Measurements from ENCODE around the gene ESF1.

ESF1 gene

DNA sequence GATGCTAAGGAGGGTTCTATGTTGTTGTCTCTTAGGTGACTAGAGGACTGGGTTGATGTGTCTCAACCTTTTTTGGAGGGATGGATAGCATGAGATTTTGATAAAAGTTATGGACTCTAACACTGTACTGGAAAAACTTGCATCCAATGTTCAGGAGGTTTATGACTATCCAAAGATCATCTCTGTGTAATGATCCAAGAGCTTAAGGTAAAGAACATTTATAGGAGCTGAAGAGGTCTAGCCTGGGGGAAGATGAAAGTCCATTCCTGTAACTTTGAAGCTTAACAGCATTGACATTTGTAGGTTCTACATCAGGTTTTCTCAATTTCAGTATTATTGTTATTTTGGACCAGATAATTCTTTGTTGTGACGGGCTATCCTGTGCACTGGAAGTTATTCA, 48.9 kb downstream of the ESF1 start:
- TF ChIP-seq, protein P1, sequence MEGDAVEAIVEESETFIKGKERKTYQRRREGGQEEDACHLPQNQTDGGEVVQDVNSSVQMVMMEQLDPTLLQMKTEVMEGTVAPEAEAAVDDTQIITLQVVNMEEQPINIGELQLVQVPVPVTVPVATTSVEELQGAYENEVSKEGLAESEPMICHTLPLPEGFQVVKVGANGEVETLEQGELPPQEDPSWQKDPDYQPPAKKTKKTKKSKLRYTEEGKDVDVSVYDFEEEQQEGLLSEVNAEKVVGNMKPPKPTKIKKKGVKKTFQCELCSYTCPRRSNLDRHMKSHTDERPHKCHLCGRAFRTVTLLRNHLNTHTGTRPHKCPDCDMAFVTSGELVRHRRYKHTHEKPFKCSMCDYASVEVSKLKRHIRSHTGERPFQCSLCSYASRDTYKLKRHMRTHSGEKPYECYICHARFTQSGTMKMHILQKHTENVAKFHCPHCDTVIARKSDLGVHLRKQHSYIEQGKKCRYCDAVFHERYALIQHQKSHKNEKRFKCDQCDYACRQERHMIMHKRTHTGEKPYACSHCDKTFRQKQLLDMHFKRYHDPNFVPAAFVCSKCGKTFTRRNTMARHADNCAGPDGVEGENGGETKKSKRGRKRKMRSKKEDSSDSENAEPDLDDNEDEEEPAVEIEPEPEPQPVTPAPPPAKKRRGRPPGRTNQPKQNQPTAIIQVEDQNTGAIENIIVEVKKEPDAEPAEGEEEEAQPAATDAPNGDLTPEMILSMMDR (IDR thresholded peaks at IDR 0.05; ENCODE audit: low read depth, low read length), result no peak
- H3K4me3 ChIP-seq (replicated peaks in 1 of 2; ENCODE audit: low read depth in 2 of 2, low read length in 2 of 2), result no peak overlapping the region
- DNase-seq (ENCODE audit: low read depth in 2 of 2), result no peak

DNA sequence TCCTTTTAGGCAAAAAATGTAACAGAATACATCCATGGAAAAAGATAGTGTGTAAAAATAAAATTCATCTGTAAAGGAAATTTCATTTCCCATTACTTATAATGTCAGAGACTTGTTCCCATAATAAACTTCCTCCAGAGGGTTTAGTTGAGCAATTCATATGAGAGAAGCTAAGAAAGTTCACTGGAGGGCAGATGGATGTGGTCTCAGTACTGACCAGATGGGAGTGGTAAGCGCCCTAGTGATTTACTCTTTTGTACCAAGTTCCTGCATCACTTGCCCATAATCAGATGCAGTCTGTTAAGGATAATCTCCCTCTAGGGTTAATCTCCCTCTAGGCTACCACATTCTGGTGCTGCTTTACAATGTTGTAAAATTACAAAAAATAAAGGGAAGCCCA, 61.7 kb downstream of the ESF1 start:
- peak in 1 of 2 donors; percentile 20 for DNase-seq (ENCODE audit: low read depth in 2 of 2)
- TF ChIP-seq, protein P1 (IDR thresholded peaks at IDR 0.05; ENCODE audit: low read depth, low read length), result no peak
- H3K4me3 ChIP-seq (replicated peaks in 1 of 2; ENCODE audit: low read depth in 2 of 2, low read length in 2 of 2), result no peak overlapping the region

DNA sequence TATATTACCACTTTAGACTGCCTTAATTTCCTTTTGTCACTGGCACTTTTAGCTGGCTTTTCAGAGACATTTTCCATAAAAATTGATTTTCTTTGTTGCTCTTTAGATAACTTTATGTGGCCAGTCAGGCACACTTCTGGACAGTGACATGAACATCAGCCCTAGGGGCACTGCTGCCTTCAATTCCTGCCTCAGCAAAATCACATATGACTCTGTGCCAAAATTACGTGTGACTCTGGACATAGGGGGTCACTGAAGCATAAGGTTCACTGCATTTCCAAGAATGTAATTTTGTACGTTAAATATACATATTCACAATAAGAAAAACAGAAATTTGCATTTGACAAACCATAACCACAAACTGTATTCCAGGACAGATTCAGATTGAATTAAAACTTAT, 66.5 kb downstream of the ESF1 start:
- no peak for DNase-seq (ENCODE audit: low read depth in 2 of 2)
- no peak overlapping the region for H3K4me3 ChIP-seq (replicated peaks in 1 of 2; ENCODE audit: low read depth in 2 of 2, low read length in 2 of 2)
- TF ChIP-seq, protein P1 (IDR thresholded peaks at IDR 0.05; ENCODE audit: low read depth, low read length), result no peak

DNA sequence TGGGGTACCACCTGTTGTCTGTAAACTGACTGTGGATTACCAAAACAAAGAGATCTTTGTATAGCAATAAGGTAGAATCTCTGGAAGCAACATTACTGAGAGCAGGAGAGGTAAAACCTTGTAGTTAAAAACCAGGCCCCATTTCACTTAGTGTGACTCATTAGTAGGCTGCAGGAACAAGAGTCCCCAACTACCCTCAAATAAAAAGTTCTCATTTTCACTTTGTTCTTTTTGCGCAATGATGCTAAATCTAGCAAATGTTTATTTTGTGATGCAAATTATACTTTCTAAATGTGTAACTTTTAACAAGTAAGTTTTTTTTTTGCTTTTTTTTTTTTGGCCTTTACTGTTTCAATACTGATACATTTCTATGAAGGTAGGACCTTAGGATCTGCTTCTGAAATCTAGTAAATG, 67.1 kb downstream of the ESF1 start:
- TF ChIP-seq, protein P1 (IDR thresholded peaks at IDR 0.05; ENCODE audit: low read depth, low read length), result no peak
- no peak overlapping the region for H3K4me3 ChIP-seq (replicated peaks in 1 of 2; ENCODE audit: low read depth in 2 of 2, low read length in 2 of 2)

DNA sequence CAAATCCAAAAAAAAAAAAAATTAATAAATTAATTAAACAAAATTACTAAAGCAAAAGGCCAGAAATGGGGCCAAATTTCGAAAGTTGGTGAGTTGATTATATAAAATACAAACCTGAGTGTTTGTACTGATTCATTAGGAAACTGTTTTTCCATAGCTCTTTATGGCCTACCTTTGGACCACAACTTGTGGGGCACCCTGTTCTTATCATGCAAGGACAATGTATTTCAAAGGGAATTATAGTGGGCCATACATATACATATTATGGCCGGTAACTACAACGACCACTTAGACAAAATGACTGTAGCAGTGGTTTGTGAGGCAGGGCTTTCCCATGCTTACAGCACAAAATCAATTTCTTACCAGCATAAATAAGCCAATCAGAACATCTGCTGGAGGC, 69.5 kb downstream of the ESF1 start:
- TF ChIP-seq, protein P1 (IDR thresholded peaks at IDR 0.05; ENCODE audit: low read depth, low read length), result no peak
- DNase-seq (ENCODE audit: low read depth in 2 of 2), result no peak
- no peak overlapping the region for H3K4me3 ChIP-seq (replicated peaks in 1 of 2; ENCODE audit: low read depth in 2 of 2, low read length in 2 of 2)

More for the DNA sequence above, 67.1 kb downstream of the ESF1 start:
- DNase-seq (ENCODE audit: low read depth in 2 of 2), result no peak

DNA sequence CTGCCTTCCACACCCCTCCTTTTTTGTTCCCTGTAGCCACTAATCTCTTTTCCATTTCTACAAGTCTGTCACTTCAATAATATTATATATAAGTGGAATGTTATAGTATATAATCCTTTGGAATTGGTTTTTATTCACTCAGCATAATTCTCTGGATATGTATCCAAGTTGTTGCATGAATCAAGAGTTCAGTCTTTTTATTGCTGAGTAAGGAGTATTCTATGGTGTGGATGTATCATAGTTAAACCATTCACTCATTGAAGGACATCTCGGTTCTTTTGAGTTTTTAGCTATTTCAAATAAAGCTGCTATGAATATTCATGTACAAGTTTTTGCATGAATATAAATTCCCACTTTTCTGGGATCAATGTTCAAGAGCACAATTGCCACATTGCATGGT, 76.5 kb downstream of the ESF1 start:
- TF ChIP-seq, protein P1 (IDR thresholded peaks at IDR 0.05; ENCODE audit: low read depth, low read length), result no peak
- no peak for DNase-seq (ENCODE audit: low read depth in 2 of 2)
- H3K4me3 ChIP-seq (replicated peaks in 1 of 2; ENCODE audit: low read depth in 2 of 2, low read length in 2 of 2), result no peak overlapping the region

DNA sequence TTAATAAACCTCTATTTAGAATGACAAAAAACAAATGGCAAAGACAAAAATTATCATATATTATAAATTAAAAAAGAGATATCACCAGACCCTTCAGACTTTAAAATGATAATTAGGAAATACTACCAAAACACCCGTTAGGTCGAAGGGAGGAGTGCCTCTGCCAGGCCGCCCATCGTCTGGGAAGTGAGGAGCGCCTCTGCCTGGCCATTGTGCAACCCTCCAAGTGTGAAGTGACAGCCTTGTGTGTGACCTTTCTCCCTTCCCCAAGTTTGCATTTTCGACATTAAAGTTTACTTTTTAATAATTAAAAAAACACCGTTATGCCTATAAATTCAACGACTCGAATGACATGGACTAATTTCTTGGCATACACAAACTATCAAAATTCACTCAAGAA, 81.5 kb downstream of the ESF1 start:
- H3K4me3 ChIP-seq (replicated peaks in 1 of 2; ENCODE audit: low read depth in 2 of 2, low read length in 2 of 2), result no peak overlapping the region
- TF ChIP-seq, protein P1 (IDR thresholded peaks at IDR 0.05; ENCODE audit: low read depth, low read length), result no peak
- DNase-seq (ENCODE audit: low read depth in 2 of 2), result no peak
